Kidney epithelial cell (primary cell): ENCODE data around the gene CREG1. TPM values are rescaled to one million over a fixed set of nuclear protein-coding genes. Genes with fewer than 3 reads are reported as not detected.

ENCODE experiments used
- DNase-seq: peaks from one replicate; pipeline ENCODE4 v3.0.0-alpha.2; 2010; ENCODE audit warnings: low read depth
- H3K27me3 ChIP-seq: 2 replicates; pipeline ENCODE4 v1.6.0; 2011; ENCODE audit warnings: low read length; ENCODE audit not compliant: control insufficient read depth, insufficient read depth
- H3K36me3 ChIP-seq: 2 replicates; pipeline ENCODE4 v1.5.1; 2011; ENCODE audit warnings: low read length; ENCODE audit not compliant: control insufficient read depth, insufficient read depth
- H3K4me3 ChIP-seq: 2 replicates; pipeline ENCODE4 v1.5.1; 2011; ENCODE audit warnings: low read depth, mild to moderate bottlenecking, control low read depth, low read length
- total RNA-seq: library from RNA; depleted of rRNA; stranded (reverse); fragments of >200 nt; gene quantifications from 2 replicates; pipeline ENCODE4 v1.2.3, GENCODE V29; 2015
- TF ChIP-seq, protein P1 (sequence below): IDR thresholded peaks from 2 replicates; pipeline ENCODE4 v1.5.1; 2011; ENCODE audit warnings: mild to moderate bottlenecking, moderate library complexity, low read length, control low read depth, inconsistent platforms; ENCODE audit not compliant: insufficient read depth, poor library complexity, severe bottlenecking

Gene CREG1
- total RNA-seq, 1 donor from 2014 or later = 57.3 TPM

DNA sequence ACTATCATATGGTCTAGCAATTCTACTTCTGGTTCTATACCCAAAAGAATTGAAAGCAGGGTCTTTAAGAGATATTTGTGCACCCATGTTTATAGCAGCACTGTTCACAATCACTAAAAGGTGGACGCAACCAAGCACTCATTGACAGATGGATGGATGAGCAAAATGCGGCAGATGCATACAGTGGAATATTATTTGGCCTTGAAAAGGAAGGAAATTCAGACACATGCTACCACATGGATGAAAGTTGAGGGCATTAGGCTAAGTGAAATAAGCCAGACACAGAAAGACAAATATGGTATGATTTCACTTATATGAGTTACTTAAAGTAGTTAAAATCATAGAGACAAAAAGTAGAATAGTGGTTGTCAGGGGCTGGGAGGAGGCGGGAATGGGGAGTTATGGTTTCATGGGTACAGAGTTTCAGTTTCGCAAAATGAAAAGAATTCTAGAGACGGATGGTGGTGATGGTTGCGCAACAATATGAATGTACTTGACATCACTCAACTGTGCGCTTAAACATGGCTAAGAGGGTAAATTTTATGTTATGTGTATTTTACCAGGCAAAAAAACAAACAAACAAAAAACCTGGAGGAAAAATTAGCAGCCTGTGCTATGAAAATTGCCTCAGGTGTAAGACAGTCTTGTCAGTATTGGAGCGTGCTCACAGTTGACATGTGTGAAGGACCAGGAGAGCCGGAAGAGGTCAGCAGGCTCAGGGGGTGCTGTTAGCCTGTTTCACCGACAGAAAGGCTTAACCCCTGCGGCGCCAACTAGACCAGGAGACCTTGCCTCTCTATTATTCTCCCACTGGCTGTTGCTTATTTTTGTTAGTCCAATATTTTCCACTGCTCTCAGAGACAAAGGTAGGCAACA is 61.7 kb downstream of the CREG1 start:
- no peak for DNase-seq
- no peaks in the 10 kb centered on the region for H3K36me3 ChIP-seq
- H3K4me3 ChIP-seq = no peak overlapping the region
- H3K27me3 ChIP-seq = peaks cover 4% of the 10 kb centered on the region
- TF ChIP-seq, protein P1, sequence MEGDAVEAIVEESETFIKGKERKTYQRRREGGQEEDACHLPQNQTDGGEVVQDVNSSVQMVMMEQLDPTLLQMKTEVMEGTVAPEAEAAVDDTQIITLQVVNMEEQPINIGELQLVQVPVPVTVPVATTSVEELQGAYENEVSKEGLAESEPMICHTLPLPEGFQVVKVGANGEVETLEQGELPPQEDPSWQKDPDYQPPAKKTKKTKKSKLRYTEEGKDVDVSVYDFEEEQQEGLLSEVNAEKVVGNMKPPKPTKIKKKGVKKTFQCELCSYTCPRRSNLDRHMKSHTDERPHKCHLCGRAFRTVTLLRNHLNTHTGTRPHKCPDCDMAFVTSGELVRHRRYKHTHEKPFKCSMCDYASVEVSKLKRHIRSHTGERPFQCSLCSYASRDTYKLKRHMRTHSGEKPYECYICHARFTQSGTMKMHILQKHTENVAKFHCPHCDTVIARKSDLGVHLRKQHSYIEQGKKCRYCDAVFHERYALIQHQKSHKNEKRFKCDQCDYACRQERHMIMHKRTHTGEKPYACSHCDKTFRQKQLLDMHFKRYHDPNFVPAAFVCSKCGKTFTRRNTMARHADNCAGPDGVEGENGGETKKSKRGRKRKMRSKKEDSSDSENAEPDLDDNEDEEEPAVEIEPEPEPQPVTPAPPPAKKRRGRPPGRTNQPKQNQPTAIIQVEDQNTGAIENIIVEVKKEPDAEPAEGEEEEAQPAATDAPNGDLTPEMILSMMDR = no peak

Other genes with a start within 250 kb of the CREG1 start
- gene CD247, start 35.2 kb downstream of the CREG1 start, total RNA-seq = not detected in 2 replicates
- gene RCSD1, start 76.5 kb upstream of the CREG1 start, total RNA-seq = 0.21 TPM in 1 of 2 replicates, not detected in the other
- gene MPZL1, start 168.2 kb upstream of the CREG1 start, total RNA-seq = 78.0 and 85.5 TPM in 2 replicates